IPS DF 19.7 (cell line): ENCODE measurements around the gene RHBDD1.
A peak's percentile ranks its signal among the peaks of the same experiment; 100 is the strongest.

ENCODE experiments used
- DNase-seq: peaks from one replicate; pipeline ENCODE4 v3.0.0-alpha.2; 2013; ENCODE audit warnings: low read depth, low spot score

RHBDD1 gene

GRCh38 chr2:226835796-226836547 lies at the start of gene RHBDD1:
TSS of gene RHBDD1 (plus strand) at chr2:226836054. CDS start at chr2:226864694, 28,640 bp downstream.
- peak; percentile 80 for DNase-seq

- DNase-seq = no peak
Measured at GRCh38 chr2:226788064-226788463, 47.8 kb upstream of the RHBDD1 start.

- DNase-seq = no peak
Measured at GRCh38 chr2:226788881-226789490, 46.9 kb upstream of the RHBDD1 start.

DNA sequence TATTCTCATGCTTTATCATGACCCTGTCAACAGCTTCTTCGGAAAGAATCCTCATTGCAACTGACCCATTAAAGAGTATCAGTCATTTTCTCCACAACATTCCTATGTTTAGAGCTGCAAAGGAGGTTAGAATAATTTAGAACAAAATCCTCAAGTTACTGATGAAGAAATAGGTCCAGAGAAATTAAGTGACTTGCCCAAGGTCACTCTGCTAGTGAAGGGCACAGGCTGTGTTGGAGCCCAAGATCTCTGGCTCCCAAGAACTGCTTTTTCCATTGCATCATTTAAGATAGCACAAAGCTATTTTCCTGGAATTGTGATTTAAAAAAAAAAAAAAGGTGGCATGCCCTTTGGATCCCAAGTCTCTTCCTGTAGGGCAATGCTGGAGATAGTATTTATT lies 45.8 kb upstream of the RHBDD1 start:
- no peak for DNase-seq

DNA sequence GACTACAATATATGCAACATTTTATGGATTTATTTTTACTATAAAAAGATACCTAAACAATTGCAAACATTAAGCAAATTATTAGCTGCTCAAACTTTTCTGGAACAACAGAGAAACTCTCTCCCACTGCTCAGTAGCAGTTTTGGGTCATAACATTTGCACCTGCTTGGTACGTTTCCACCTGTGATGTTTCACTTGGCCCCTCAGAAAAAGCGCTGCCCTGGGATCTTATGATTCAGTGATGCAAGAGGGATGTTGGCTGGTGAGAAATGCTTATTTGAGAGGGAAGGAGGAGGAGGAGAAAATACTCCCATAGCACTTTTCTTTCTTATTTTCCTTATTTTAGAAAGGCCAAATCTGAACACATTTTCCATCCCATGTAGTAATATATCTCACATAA lies 45.4 kb upstream of the RHBDD1 start:
- DNase-seq = no peak

- peak; percentile 73 for DNase-seq
Measured at GRCh38 chr2:226791056-226791486, 44.8 kb upstream of the RHBDD1 start.

DNA sequence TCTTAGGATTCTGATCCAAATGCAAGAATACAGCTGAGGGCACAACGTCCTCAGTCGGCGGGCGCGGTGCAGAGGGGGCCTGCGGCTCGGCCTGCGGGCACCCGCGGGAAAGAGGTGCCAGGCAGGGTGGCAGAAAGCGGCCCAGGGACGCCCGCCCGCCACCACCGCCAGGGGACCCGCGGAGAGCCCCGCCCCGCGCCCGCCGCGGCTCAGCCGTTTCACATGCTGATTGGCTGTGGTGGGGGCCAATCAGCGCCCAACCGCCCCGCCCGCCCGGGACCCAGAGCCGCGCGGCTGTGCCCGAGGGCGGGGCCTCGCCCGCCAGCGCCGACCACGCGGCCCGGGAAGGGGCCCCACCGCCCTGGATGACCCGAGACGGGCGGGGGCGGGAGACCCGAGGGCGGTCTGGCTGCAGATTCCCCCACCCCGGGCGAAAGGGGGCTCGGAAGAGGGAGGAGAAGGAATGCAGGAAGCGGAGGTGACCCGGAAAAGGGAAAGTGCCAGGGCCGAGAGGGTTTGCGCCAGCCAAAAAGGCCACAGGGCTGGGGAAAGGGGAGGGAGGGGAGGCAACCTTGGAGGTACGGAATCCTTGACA lies 44.3 kb upstream of the RHBDD1 start:
- DNase-seq = peak; percentile 86

GRCh38 chr2:226792155-226792881 lies 43.5 kb upstream of the RHBDD1 start:
- DNase-seq = no peak

DNA sequence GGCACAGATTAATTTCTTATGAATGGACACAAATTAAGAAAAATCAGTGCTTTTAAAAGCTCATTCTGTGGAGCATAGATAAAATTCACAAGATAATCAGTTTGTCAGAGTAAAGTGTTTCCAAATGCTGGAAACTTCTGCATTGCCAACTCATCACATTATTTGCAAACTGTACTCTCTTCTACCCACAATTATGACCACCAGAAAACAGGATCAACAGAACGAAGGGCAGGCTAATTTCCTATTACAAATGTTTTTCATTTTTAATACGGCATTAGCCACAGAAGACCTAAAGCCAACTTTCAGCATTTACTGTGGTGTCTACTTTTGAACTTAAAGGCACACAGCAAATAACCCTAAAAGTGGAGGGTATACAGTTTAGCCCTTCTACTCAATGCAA lies 42.2 kb upstream of the RHBDD1 start:
- no peak for DNase-seq

- DNase-seq = no peak
Measured at GRCh38 chr2:226794196-226794661, 41.6 kb upstream of the RHBDD1 start.

- DNase-seq = no peak
Measured at GRCh38 chr2:226794751-226795171, 41.1 kb upstream of the RHBDD1 start.

DNA sequence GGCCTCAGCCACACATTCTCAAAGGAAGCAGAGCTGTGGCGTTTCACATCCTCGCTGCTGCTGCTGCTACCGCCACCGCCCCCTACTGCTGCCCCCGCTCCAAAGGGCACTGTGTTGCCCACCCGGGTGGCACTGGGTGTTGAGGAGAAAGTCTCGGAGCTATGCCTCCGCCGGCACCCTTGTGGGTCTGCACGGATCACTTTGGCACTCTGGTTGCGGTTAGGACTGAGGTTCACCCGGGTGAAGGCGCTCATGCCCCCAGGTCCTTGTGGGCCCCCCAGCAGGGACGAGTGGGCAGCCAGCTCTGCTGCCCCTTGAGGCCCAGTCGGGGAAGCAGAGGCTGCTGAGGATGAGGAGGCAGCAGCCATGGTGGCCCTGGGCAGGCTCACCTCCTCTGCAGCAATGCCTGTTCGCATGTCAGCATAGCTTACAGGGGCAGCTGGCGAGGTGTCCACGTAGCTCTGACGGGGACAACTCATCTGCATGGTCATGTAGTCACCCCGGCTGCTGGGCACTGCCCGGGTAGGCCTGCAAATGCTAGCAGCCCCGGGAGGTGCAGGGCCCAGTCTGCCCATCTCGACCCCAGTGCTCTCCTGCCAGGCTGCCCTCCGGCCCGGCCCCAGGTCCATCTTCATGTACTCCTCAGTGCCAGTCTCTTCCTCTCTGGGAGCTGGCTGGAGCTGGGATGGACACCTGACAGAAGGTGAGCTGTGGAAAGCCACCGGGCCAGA lies 40.4 kb upstream of the RHBDD1 start:
- no peak for DNase-seq

DNA sequence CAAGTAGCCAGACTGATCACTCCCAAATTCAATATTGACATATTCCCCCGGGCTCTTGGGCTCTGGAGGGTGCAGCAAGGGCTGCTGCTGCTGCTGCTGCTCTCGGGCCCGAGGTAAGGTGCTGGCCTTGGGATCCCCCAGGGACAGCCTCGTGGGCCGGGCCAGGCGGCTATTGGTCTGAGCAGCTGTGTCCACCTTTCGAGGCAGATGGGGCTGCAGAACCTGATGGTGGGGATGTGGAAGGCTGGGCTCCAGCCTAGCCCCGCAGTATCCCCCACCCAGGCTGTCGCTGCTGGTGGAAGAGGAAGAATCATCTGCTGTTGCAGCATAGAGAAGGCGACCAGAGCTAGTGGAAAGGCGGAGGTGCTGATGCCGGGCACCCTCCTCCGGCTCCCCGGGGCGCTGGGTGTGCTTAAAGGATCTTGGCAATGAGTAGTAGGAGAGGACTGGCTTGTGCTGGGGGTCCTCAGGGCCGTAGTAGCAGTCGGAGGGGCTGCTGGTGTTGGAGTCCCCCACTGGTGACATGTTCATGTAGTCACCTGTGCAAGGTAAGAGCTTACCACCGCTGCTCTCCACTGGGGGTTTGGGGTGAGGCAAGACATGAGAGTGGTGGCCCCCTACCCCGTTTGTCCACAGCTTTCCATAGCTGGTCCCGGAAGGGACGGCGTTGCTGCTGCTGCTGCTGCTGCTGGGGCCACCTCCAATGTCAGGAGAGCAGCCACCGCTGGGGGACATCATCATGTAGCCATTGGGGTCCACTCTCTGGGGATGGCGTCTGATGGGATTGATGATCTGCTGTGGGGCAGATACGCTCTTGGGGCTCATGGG lies 39.6 kb upstream of the RHBDD1 start:
- DNase-seq = no peak

- no peak for DNase-seq
Measured at GRCh38 chr2:226796840-226797288, 39.0 kb upstream of the RHBDD1 start.

GRCh38 chr2:226797289-226797988 lies 38.4 kb upstream of the RHBDD1 start:
- DNase-seq = no peak

- DNase-seq = no peak
Measured at GRCh38 chr2:226797989-226798421, 37.8 kb upstream of the RHBDD1 start.

- DNase-seq = no peak
Measured at GRCh38 chr2:226798422-226799210, 37.2 kb upstream of the RHBDD1 start.

DNA sequence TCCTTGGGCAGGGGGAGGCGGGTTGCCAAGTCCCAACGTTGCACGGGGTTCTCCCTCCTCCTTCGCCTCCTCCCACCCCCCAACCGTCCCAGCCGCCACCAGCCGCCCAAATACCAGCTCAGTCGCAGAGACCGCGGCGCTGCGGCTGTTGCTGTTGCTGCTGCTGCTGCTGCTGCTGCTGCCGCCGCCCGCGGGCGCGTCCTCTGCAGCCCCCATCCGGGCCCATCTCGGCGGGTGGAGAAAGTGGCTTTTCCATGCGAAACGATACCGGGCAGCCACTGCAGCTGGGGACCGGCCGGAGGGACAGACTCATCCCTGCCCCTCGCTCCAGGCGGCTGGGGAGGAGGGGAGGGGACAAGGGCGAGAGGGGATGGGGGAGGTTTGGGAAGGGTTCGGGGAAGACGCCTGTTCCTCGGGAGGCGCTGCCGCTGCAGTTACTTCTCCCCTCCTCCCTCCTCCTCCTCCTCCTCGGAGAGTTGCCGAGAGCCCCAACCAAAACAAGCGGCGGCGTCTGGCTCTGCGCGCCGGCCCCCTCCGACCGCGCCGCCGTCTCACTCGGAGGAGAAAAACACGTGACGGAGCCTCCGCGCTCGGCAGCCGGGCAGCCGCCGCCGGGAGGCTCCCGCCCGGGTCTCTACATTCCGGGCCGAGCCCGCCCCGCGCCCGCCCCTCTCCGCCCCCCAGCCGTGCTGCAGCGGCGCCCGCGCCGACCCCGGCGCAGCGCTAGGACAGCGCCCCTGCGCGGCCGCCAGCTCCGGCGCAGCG lies 36.5 kb upstream of the RHBDD1 start, which contains the start of gene IRS1:
Gene IRS1 (minus strand): TSS at position 610 of the 765 bp plus-strand sequence. CDS start 1,082 bp downstream, outside the sequence.
- DNase-seq = no peak
